CD4-positive, alpha-beta memory T cell (primary cell): ENCODE data around the gene HINFP. TPM values are rescaled to one million over a fixed set of nuclear protein-coding genes. Genes with fewer than 3 reads are reported as not detected.

ENCODE experiments used
- CTCF ChIA-PET: fragments of 350-600 bp; sonication (Branson Sonifier 250); formaldehyde crosslinking; loops from one replicate; lab custom pipeline; 2021; ENCODE audit warnings: inconsistent platforms; ENCODE audit not compliant: partially characterized antibody; lab: Charles Lee
- POLR2A ChIA-PET: fragments of 350-600 bp; sonication (Branson Sonifier 250); formaldehyde crosslinking; loops from one replicate; lab custom pipeline; 2021; ENCODE audit not compliant: partially characterized antibody; lab: Charles Lee
- DNase-seq, 5 donors: peaks; one replicate each; pipeline versions ENCODE4 v3.0.0 to v3.0.0-alpha.2; 2020 to 2022; ENCODE audit warnings: mixed read lengths in 1 of 5
- H3K27ac ChIP-seq: one replicate; pipeline ENCODE4 v1.7.0; 2013; ENCODE audit warnings: low read depth, low read length
- H3K27me3 ChIP-seq: 2 replicates; pipeline ENCODE4 v1.7.0; 2013; ENCODE audit warnings: mild to moderate bottlenecking, low read length, moderate library complexity; ENCODE audit not compliant: insufficient read depth
- H3K36me3 ChIP-seq: 2 replicates; pipeline ENCODE4 v1.7.0; 2013; ENCODE audit warnings: mild to moderate bottlenecking, low read length, moderate library complexity; ENCODE audit not compliant: insufficient read depth
- H3K4me1 ChIP-seq: 2 replicates; pipeline ENCODE4 v1.7.0; 2013; ENCODE audit warnings: mild to moderate bottlenecking, low read length, moderate library complexity; ENCODE audit not compliant: insufficient read depth
- H3K4me3 ChIP-seq, 2 donors: one replicate each; pipeline ENCODE4 v1.7.0; 2013; ENCODE audit warnings: low read length in 2 of 2, mild to moderate bottlenecking in 1 of 2
- H3K9me3 ChIP-seq, 2 donors: one replicate each; pipeline ENCODE4 v1.7.0; 2013; ENCODE audit warnings: low read length in 2 of 2, control low read depth in 1 of 2; ENCODE audit not compliant: control insufficient read depth in 1 of 2
- H3K27ac Mint-ChIP-seq, 7 donors: one replicate each; pipeline ENCODE4 v1.8.0; 2020 to 2021; ENCODE audit warnings: mixed read lengths in 7 of 7, mild to moderate bottlenecking in 6 of 7, inconsistent platforms in 3 of 7, moderate library complexity in 3 of 7
- H3K27me3 Mint-ChIP-seq, 2 donors: one replicate each; pipeline ENCODE4 v1.8.0; 2020 to 2021; ENCODE audit warnings: mixed read lengths in 2 of 2
- H3K36me3 Mint-ChIP-seq, 2 donors: one replicate each; pipeline ENCODE4 v1.8.0; 2020 to 2021; ENCODE audit warnings: mixed read lengths in 2 of 2, inconsistent platforms in 1 of 2, mild to moderate bottlenecking in 1 of 2
- H3K4me1 Mint-ChIP-seq, 4 donors: one replicate each; pipeline ENCODE4 v1.8.0; 2020 to 2021; ENCODE audit warnings: mixed read lengths in 4 of 4, mild to moderate bottlenecking in 1 of 4
- H3K4me3 Mint-ChIP-seq, 8 donors: one replicate each; pipeline ENCODE4 v1.8.0; 2020 to 2021; ENCODE audit warnings: mixed read lengths in 8 of 8, mild to moderate bottlenecking in 7 of 8, moderate library complexity in 6 of 8, inconsistent platforms in 3 of 8
- H3K9me3 Mint-ChIP-seq, 8 donors: one replicate each; pipeline ENCODE4 v1.8.0; 2020 to 2021; ENCODE audit warnings: mixed read lengths in 8 of 8, mild to moderate bottlenecking in 5 of 8, inconsistent platforms in 3 of 8, moderate library complexity in 1 of 8
- intact Hi-C: fragments of 100-400 bp; cut with micrococcal nuclease; formaldehyde crosslinking; loops from one replicate; pipeline ENCODE4 v1.15.1; 2023
- polyA plus RNA-seq, 2 donors: library from polyadenylated mRNA; unstranded; fragments of 300-500 nt; fragmentation: Illumina TruSeq; gene quantifications; one replicate each; pipeline ENCODE4 v1.2.3, GENCODE V29; 2021
- total RNA-seq, 2 experiments: library from RNA; stranded (reverse); gene quantifications; one replicate each; pipeline ENCODE4 v1.2.3, GENCODE V29; 2021

The HINFP gene
- total and polyA plus RNA-seq, 4 experiments from 2014 or later, result 9.3 to 75.3 (median 43.4) TPM

DNA sequence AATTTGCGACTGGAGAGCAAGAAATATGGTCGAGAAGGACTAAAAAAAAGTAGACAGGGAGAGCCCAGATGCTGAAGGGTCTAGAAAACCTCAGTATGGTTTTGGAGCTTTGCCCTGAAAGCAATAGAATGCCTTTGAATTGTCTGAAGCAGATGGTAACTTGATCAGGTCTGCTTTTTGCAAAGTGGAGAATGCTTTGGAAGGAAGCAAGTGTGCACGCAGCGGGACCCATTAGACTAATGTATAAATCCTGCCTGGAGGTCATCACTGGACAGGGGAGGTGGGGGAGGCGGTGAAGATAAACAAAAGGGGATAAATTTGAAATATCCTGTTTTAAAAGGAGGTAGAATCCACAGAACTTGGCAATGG is 757 bp upstream of the HINFP start:
- intact Hi-C loops, result loop anchor here (1.0 to 5.0 kb wide), 6 partner anchors 13 to 102 kb away; partner anchors contain the start of genes C2CD2L, NLRX1, RPS25 and TRAPPC4
- peak overlapping the region; percentile 85 for H3K27ac ChIP-seq
- CTCF ChIA-PET, result interaction anchor here (0.8 to 1.4 kb wide), 5 partner anchors 9 to 86 kb away, joined by 3 to 5 read pairs (median 4); partner anchors contain the start of genes C2CD2L and CBL
- POLR2A ChIA-PET, result interaction anchor here (0.7 to 9.3 kb wide), 12 partner anchors 8 to 761 kb away, joined by 3 to 118 read pairs (median 6); partner anchors contain the start of genes ABCG4, C2CD2L, DPAGT1 and TRAPPC4
- H3K4me1 ChIP-seq, result peaks cover 39% of the 10 kb centered on the region
- no peak for DNase-seq
- Mint-ChIP-seq H3K9me3 (no peaks in the 10 kb centered on the region), H3K27ac (peak overlapping the region; percentile 90 to 98 (median 94)), H3K36me3 (peaks cover 18 to 28% of the 10 kb centered on the region in 2 donors), H3K4me1 (peaks cover 27 to 56% (median 32%) of the 10 kb centered on the region in 4 donors), H3K27me3 (no peaks in the 10 kb centered on the region), H3K4me3 (peak overlapping the region; percentile 88 to 99 (median 95))
- H3K4me3 ChIP-seq, result peak overlapping the region; percentile 50 to 78
- H3K9me3 ChIP-seq, result no peaks in the 10 kb centered on the region
- peaks cover 9% of the 10 kb centered on the region for H3K36me3 ChIP-seq
- H3K27me3 ChIP-seq, result no peaks in the 10 kb centered on the region

DNA sequence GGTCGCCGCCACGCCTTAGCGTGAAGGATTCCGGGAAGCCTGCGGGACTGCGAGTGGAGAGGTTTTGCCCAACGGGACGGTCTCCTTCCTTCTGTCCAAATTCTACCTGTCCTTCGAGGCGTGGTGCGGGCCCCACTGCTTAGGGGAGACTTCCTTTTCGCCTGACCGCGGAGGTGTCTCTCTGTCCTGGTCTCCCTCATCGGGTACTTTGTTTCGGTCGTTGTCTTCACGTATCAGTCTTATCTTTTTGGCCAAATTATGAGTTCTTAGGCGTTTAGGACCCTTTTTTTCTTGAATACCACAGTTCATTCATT is 388 bp downstream of the HINFP start:
- no peaks in the 10 kb centered on the region for H3K27me3 Mint-ChIP-seq
- POLR2A ChIA-PET, result interaction anchor here (0.8 to 9.3 kb wide), 12 partner anchors 9 to 199 kb away, joined by 3 to 118 read pairs (median 7); partner anchors contain the start of genes ABCG4, C2CD2L, DPAGT1 and HMBS
- intact Hi-C loops, result loop anchor here (1.0 to 5.0 kb wide), 6 partner anchors 14 to 103 kb away; partner anchors contain the start of genes C2CD2L, NLRX1, RPS25 and TRAPPC4

DNA sequence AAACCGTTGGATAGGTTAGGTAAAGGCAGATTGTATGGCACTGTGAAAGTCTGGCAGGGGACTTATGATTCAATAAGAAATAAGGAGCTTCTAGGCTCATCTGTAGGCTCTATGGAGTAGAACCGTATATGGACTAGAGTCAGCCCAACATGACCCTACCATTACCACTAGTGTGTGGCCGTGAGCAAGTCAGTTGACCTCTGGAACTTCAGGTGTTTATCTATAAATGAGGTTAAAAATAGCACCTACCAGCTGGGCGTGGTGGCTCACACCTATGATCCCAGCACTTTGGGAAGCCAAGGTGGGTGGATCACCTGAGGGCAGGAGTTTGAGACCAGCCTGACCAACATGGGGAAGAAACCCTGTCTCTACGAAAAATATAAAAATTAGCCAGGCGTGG is 4.4 kb downstream of the HINFP start:
- ChIA-PET POLR2A (interaction anchor here (1.2 to 2.3 kb wide), 4 partner anchors 18 to 59 kb away, joined by 3 to 8 read pairs (median 4); partner anchors contain the start of genes DPAGT1 and VPS11), CTCF (interaction anchor here (1.0 kb wide), 1 partner anchor 31 kb away, joined by 3 read pairs; a partner anchor contains a TSS)
- no peak for DNase-seq
- Histone ChIP-seq H3K4me3 (no peak overlapping the region), H3K36me3 (peaks cover 24% of the 10 kb centered on the region), H3K4me1 (peaks cover 19% of the 10 kb centered on the region), H3K27ac (no peak overlapping the region), H3K27me3 (no peaks in the 10 kb centered on the region), H3K9me3 (no peaks in the 10 kb centered on the region)
- Mint-ChIP-seq H3K4me3 (no peak overlapping the region), H3K4me1 (peaks cover 18 to 45% (median 25%) of the 10 kb centered on the region in 4 donors), H3K27me3 (no peaks in the 10 kb centered on the region), H3K9me3 (no peaks in the 10 kb centered on the region), H3K27ac (peak overlapping the region in 2 of 7 donors; percentile 9 to 19), H3K36me3 (peaks cover 26 to 43% of the 10 kb centered on the region in 2 donors)
- intact Hi-C loops, result no loop called here

More for the DNA sequence above, 388 bp downstream of the HINFP start:
- Mint-ChIP-seq H3K4me3 (peak overlapping the region; percentile 88 to 99 (median 95)), H3K27ac (peak overlapping the region; percentile 90 to 98 (median 94)), H3K4me1 (peaks cover 26 to 56% (median 29%) of the 10 kb centered on the region in 4 donors), H3K36me3 (peaks cover 16 to 29% of the 10 kb centered on the region in 2 donors), H3K9me3 (no peaks in the 10 kb centered on the region)
- H3K4me1 ChIP-seq, result peaks cover 27% of the 10 kb centered on the region
- H3K27ac ChIP-seq, result peak overlapping the region; percentile 85
- no peaks in the 10 kb centered on the region for H3K9me3 ChIP-seq
- DNase-seq, result no peak
- peaks cover 10% of the 10 kb centered on the region for H3K36me3 ChIP-seq
- H3K27me3 ChIP-seq, result no peaks in the 10 kb centered on the region
- CTCF ChIA-PET, result interaction anchor here (1.0 to 2.6 kb wide), 10 partner anchors 12 to 84 kb away, joined by 3 to 11 read pairs (median 4); partner anchors contain the start of genes CBL, DPAGT1, HYOU1 and VPS11
- H3K4me3 ChIP-seq, result peak overlapping the region; percentile 78 to 90

DNA sequence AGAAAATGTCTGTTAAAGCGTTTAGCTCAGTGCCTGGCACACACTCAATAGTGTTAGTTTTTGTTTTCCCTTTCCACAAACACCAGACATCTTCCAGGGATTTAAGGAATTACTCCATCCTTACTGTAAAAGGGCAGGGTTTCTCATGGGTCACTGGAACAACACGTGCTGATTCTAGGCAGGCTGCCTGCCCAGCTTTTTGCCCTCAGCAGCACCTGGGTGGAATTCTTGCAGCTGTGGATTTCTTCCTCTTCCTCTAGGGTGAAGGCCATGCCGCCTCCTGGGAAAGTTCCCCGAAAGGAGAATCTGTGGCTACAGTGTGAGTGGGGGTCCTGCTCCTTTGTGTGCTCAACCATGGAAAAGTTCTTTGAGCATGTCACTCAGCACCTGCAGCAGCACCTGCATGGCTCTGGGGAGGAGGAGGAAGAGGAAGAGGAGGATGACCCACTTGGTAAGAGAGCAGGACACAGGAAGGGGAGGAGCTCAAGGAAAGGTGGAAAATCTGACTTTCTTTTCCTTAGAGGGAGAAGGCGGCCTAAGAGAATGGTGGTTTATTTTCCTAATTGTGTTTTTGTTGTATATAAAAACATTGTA is 5.4 kb downstream of the HINFP start:
- H3K36me3 Mint-ChIP-seq, result peaks cover 35 to 50% of the 10 kb centered on the region in 2 donors
- H3K4me3 Mint-ChIP-seq, result no peak overlapping the region
- CTCF ChIA-PET, result interaction anchor here (1.0 kb wide), 2 partner anchors 9 to 32 kb away, joined by 3 read pairs; a partner anchor contains a TSS
- Histone ChIP-seq H3K27ac (no peak overlapping the region), H3K27me3 (no peaks in the 10 kb centered on the region), H3K4me1 (peaks cover 16% of the 10 kb centered on the region), H3K36me3 (peaks cover 33% of the 10 kb centered on the region), H3K4me3 (no peak overlapping the region), H3K9me3 (no peaks in the 10 kb centered on the region)
- POLR2A ChIA-PET, result interaction anchor here (1.2 to 2.3 kb wide), 5 partner anchors 19 to 59 kb away, joined by 3 to 8 read pairs (median 4); partner anchors contain the start of genes C2CD2L, DPAGT1 and VPS11
- no peak for DNase-seq
- peak overlapping the region in 4 of 7 donors; percentile 35 to 57 (median 47) for H3K27ac Mint-ChIP-seq
- H3K4me1 Mint-ChIP-seq, result peaks cover 17 to 35% (median 20%) of the 10 kb centered on the region in 4 donors
- H3K9me3 Mint-ChIP-seq, result no peaks in the 10 kb centered on the region
- intact Hi-C loops, result no loop called here
- no peaks in the 10 kb centered on the region for H3K27me3 Mint-ChIP-seq

DNA sequence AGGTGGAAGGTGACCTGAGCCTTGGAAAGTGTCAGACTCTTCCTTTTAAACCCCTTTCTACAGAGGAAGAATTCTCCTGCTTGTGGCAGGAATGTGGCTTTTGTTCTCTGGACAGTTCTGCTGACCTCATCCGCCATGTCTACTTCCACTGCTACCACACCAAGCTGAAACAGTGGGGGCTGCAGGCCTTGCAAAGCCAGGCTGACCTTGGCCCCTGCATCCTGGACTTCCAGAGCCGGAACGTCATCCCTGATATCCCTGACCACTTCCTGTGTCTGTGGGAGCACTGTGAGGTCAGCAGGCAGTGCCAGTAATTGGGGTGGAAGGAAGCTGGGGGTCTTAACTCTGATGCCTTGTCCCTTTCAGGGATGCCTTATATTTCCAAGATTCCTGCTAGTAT is 9.3 kb downstream of the HINFP start:
- H3K4me3 ChIP-seq, result no peak overlapping the region
- peaks cover 4 to 11% (median 6%) of the 10 kb centered on the region in 4 donors for H3K4me1 Mint-ChIP-seq
- no peaks in the 10 kb centered on the region for H3K4me1 ChIP-seq
- H3K27ac Mint-ChIP-seq, result no peak overlapping the region
- H3K36me3 Mint-ChIP-seq, result peaks cover 45 to 56% of the 10 kb centered on the region in 2 donors
- no peak for DNase-seq
- POLR2A ChIA-PET, result interaction anchor here (1.7 kb wide), 1 partner anchor 10 kb away, joined by 5 read pairs; the partner anchor contains the start of gene HINFP
- intact Hi-C loops, result no loop called here
- no peaks in the 10 kb centered on the region for H3K27me3 ChIP-seq
- H3K9me3 ChIP-seq, result no peaks in the 10 kb centered on the region
- H3K4me3 Mint-ChIP-seq, result no peak overlapping the region
- H3K9me3 Mint-ChIP-seq, result no peaks in the 10 kb centered on the region
- H3K36me3 ChIP-seq, result peaks cover 48% of the 10 kb centered on the region
- CTCF ChIA-PET, result no interaction called here
- H3K27ac ChIP-seq, result no peak overlapping the region
- H3K27me3 Mint-ChIP-seq, result no peaks in the 10 kb centered on the region

DNA sequence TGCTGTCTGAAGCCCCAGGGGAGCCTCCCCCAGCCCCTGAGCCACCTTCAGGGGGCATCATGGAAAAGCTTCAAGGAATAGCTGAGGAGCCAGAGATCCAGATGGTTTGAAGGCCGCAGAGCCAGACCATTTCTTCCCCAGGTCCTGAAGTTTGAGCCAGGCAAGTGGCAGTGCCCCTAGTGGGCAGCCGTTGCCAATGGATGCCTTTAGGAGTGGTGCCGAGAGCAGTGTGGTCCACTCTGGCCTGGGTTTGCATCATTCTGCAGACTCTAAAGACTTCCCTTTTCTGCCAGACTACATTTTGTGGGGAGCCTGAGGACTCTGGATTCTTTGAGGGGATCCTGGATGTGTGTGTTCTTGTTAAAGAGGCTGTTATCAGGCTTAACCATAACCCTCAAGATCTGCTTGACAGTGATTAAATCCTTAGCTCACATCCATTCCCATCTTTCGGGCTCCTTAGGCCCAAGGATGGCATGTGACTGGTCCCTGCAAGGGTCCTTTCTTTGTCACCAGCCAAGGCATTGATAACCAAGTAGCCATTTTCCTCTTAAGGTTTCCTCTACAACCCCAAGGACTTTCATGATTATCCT is 13.1 kb downstream of the HINFP start:
- Histone ChIP-seq H3K9me3 (no peaks in the 10 kb centered on the region), H3K27ac (no peak overlapping the region), H3K27me3 (no peaks in the 10 kb centered on the region), H3K36me3 (peaks cover 43% of the 10 kb centered on the region), H3K4me1 (no peaks in the 10 kb centered on the region), H3K4me3 (no peak overlapping the region)
- Mint-ChIP-seq H3K36me3 (peaks cover 40 to 45% of the 10 kb centered on the region in 2 donors), H3K4me1 (no peaks in the 10 kb centered on the region), H3K27ac (no peak overlapping the region), H3K27me3 (peaks cover 4 to 6% of the 10 kb centered on the region in 2 donors), H3K9me3 (no peaks in the 10 kb centered on the region), H3K4me3 (no peak overlapping the region)
- intact Hi-C loops, result no loop called here
- ChIA-PET CTCF (interaction anchor here (0.6 to 1.6 kb wide), 7 partner anchors 9 to 64 kb away, joined by 3 to 4 read pairs (median 3); partner anchors contain the start of gene HINFP), POLR2A (interaction anchor here (0.8 kb wide), 1 partner anchor 40 kb away, joined by 3 read pairs; no protein-coding TSS in a partner anchor)
- no peak for DNase-seq
